PC-3 (cell line): Measurements from ENCODE around the gene LOC101059915.

Source experiments
- ATAC-seq: fragments of 200-7000 bp; cut with Tn5 transposase; 2 replicates; pipeline ENCODE4 v1.9.1; 2020; ENCODE audit warnings: mild to moderate bottlenecking, moderate library complexity
- BruUV-seq: library from RNA; stranded (reverse); fragments of 400-500 nt; replicated peaks from 2 replicates; lab custom pipeline; 2021; lab: Mats Ljungman, UMichigan
- CTCF ChIA-PET: fragments of 300-600 bp; sonication (Branson Sonifier 250); formaldehyde crosslinking; loops from one replicate; lab custom pipeline; 2022; ENCODE audit warnings: antibody characterized with exemption; lab: Charles Lee
- POLR2A ChIA-PET: fragments of 300-600 bp; sonication (Branson Sonifier 250); formaldehyde crosslinking; loops from one replicate; lab custom pipeline; 2022; ENCODE audit warnings: antibody characterized with exemption; ENCODE audit not compliant: unreplicated experiment; lab: Charles Lee
- DNase-seq: peaks from one replicate; pipeline ENCODE4 v3.0.0-alpha.2; 2015
- H2AFZ ChIP-seq: fragments of 300-600 bp; sonication (generic); 2 replicates; pipeline ENCODE4 v1.6.0; 2016; ENCODE audit warnings: antibody characterized with exemption, low read length
- H3F3A ChIP-seq: fragments of 300-600 bp; sonication (generic); one replicate; pipeline ENCODE4 v1.6.0; 2017; ENCODE audit warnings: antibody characterized with exemption, low read length, control low read depth, mild to moderate bottlenecking; ENCODE audit not compliant: unreplicated experiment
- H3K27ac ChIP-seq: fragments of 300-600 bp; sonication (generic); 2 replicates; pipeline ENCODE4 v1.5.1; 2016; ENCODE audit warnings: mild to moderate bottlenecking, low read length
- H3K27me3 ChIP-seq: fragments of 300-600 bp; sonication (generic); 2 replicates; pipeline ENCODE4 v1.6.1; 2016; ENCODE audit warnings: low read length, mixed read lengths
- H3K36me3 ChIP-seq: fragments of 300-600 bp; sonication (generic); 2 replicates; pipeline ENCODE4 v1.6.1; 2016; ENCODE audit warnings: low read depth, mixed run types, low read length, mixed read lengths
- H3K4me1 ChIP-seq: fragments of 300-600 bp; sonication (generic); 2 replicates; pipeline ENCODE4 v1.5.1; 2016; ENCODE audit warnings: low read length; ENCODE audit not compliant: insufficient read depth
- H3K4me2 ChIP-seq: fragments of 300-600 bp; sonication (generic); 2 replicates; pipeline ENCODE4 v1.6.0; 2016; ENCODE audit warnings: low read length
- H3K4me3 ChIP-seq: fragments of 300-600 bp; sonication (generic); 2 replicates; pipeline ENCODE4 v1.5.1; 2016; ENCODE audit warnings: mild to moderate bottlenecking, low read length, mixed read lengths
- H3K79me2 ChIP-seq: fragments of 300-600 bp; sonication (generic); 2 replicates; pipeline ENCODE4 v1.6.1; 2017; ENCODE audit warnings: low read length, mixed read lengths
- H3K9ac ChIP-seq: fragments of 300-600 bp; sonication (generic); 2 replicates; pipeline ENCODE4 v1.6.0; 2016; ENCODE audit warnings: mild to moderate bottlenecking, low read length
- H3K9me2 ChIP-seq: fragments of 300-600 bp; sonication (generic); replicated peaks from 2 replicates; pipeline ENCODE4 v1.6.1; 2016; ENCODE audit warnings: mixed run types, low read length, mixed read lengths
- H3K9me3 ChIP-seq: fragments of 300-600 bp; sonication (generic); 2 replicates; pipeline ENCODE4 v1.6.1; 2016; ENCODE audit warnings: low read length, mixed read lengths
- H4K20me1 ChIP-seq: fragments of 300-600 bp; sonication (generic); 2 replicates; pipeline ENCODE4 v1.6.1; 2016; ENCODE audit warnings: low read length, mixed read lengths
- CTCF ChIP-seq: fragments of 300-600 bp; sonication (generic); conservative IDR thresholded peaks from 2 replicates; pipeline ENCODE4 v1.5.1; 2017; ENCODE audit warnings: antibody characterized with exemption, low read depth, mild to moderate bottlenecking, low read length
- EZH2 ChIP-seq: fragments of 300-600 bp; sonication (generic); IDR thresholded peaks from one replicate; pipeline ENCODE4 v1.6.1; 2017; ENCODE audit warnings: antibody characterized with exemption, mild to moderate bottlenecking, low read length; ENCODE audit not compliant: unreplicated experiment
- EZH2phosphoT487 ChIP-seq: fragments of 300-600 bp; sonication (generic); IDR thresholded peaks from 2 replicates; pipeline ENCODE4 v1.6.1; 2018; ENCODE audit warnings: mild to moderate bottlenecking, antibody characterized with exemption, low read length, borderline replicate concordance
- intact Hi-C: fragments of 100-400 bp; cut with micrococcal nuclease; formaldehyde crosslinking; loops from 2 replicates; pipeline ENCODE4 v1.9.0; 2023

LOC101059915 gene

GRCh38 chrX:71622576-71623450, 44.5 kb upstream of the LOC101059915 start:
- ChIA-PET POLR2A (no interaction called here), CTCF (interaction anchor here (0.6 kb wide), 1 partner anchor 195 kb away, joined by 6 read pairs; no protein-coding TSS in a partner anchor)
- Histone ChIP-seq H3F3A (no peaks in the 10 kb centered on the region), H3K79me2 (no peaks in the 10 kb centered on the region), H3K27me3 (no peaks in the 10 kb centered on the region), H3K4me3 (no peak overlapping the region), H3K4me1 (peaks cover 13% of the 10 kb centered on the region), H3K27ac (peak overlapping the region; percentile 76), H3K9me2 (no peaks in the 10 kb centered on the region), H3K4me2 (peak overlapping the region; percentile 57), H2AFZ (peak overlapping the region; percentile 75), H4K20me1 (no peaks in the 10 kb centered on the region), H3K9ac (peak overlapping the region; percentile 55), H3K9me3 (no peaks in the 10 kb centered on the region), H3K36me3 (no peaks in the 10 kb centered on the region)
- intact Hi-C loops = no loop called here
- ATAC-seq (peak; percentile 86), DNase-seq (peak; percentile 74)
- BruUV-seq = no TSS peak
- TF ChIP-seq EZH2phosphoT487 = no peak
- peak; percentile 40; the same call in 1 of the 2 replicates for TF ChIP-seq CTCF
- TF ChIP-seq EZH2 = no peak

DNA sequence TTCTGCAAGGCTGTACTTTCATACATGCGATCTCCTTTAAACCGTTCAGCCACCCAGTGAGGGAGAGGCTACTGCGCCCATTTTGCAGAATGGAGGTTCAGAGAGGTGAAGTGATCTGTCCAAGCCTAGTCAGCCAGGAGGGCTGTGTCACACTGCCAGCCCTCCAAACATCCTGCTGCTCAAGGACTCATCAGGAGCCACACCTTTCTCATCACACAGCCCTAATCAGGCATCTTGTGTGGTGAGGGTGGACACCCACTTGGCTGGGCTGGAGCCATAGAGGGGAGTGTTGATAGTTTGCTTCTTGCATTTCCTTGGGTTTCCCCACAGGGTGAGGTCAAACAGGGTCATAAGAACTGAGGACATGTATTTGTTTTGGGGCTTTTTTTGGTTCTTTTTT, 43.6 kb upstream of the LOC101059915 start:
- intact Hi-C loops = no loop called here
- Histone ChIP-seq H3K79me2 (no peaks in the 10 kb centered on the region), H3K9ac (no peak overlapping the region), H3K4me3 (no peak overlapping the region), H3K36me3 (no peaks in the 10 kb centered on the region), H4K20me1 (no peaks in the 10 kb centered on the region), H3K27ac (no peak overlapping the region), H3K27me3 (no peaks in the 10 kb centered on the region), H3K9me2 (no peaks in the 10 kb centered on the region), H3K4me2 (no peak overlapping the region), H3K4me1 (peaks cover 13% of the 10 kb centered on the region), H3F3A (no peaks in the 10 kb centered on the region), H3K9me3 (no peaks in the 10 kb centered on the region), H2AFZ (no peak overlapping the region)
- no peak for TF ChIP-seq CTCF
- TF ChIP-seq EZH2phosphoT487 = no peak
- no peak for TF ChIP-seq EZH2
- ChIA-PET POLR2A (no interaction called here), CTCF (no interaction called here)
- no peak for DNase-seq
- no TSS peak for BruUV-seq
- ATAC-seq = no peak

DNA sequence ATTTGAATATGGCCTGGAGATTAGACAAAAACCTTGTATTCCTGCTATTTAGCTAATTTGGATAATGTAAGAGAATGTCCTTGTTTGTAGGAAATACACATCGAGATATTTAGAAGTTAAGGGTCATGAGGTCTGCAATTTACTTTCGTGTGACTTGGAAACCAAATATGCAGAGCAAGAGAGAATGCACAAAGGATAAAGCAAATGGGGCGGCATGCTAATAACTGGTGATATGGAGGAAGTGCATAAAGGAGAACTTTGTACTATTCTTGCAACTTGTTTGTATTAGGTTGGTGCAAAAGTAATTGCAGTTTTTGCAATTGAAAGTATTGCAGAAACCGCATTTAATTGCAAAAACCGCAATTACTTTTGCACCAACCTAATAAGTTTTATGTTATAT, 41.9 kb upstream of the LOC101059915 start:
- no peaks in the 10 kb centered on the region for H3K9me2 ChIP-seq
- CTCF ChIA-PET = no interaction called here
- no peak overlapping the region for H3K4me2 ChIP-seq
- no peaks in the 10 kb centered on the region for H3K79me2 ChIP-seq
- H3K27me3 ChIP-seq = no peaks in the 10 kb centered on the region
- BruUV-seq = no TSS peak
- no peak for DNase-seq
- H3K9ac ChIP-seq = no peak overlapping the region
- POLR2A ChIA-PET = no interaction called here
- no peak overlapping the region for H3K27ac ChIP-seq
- no peaks in the 10 kb centered on the region for H3K36me3 ChIP-seq
- H3K4me3 ChIP-seq = no peak overlapping the region
- peaks cover 13% of the 10 kb centered on the region for H3K4me1 ChIP-seq
- TF ChIP-seq EZH2 (no peak), EZH2phosphoT487 (no peak), CTCF (no peak)
- no peaks in the 10 kb centered on the region for H4K20me1 ChIP-seq
- no peaks in the 10 kb centered on the region for H3F3A ChIP-seq
- no peaks in the 10 kb centered on the region for H3K9me3 ChIP-seq
- intact Hi-C loops = no loop called here
- ATAC-seq = no peak
- H2AFZ ChIP-seq = no peak overlapping the region
